ENCODE results near the gene TRIM4.
"Not testable (repeated sequence)": the region's sequence is repeated elsewhere in the genome, so short reads cannot be mapped to it uniquely, and the experiment has no call there.

GRCh38 chr7:99890348-99890747, 29.0 kb downstream of the TRIM4 start:
- TF ChIP-seq, protein P1, sequence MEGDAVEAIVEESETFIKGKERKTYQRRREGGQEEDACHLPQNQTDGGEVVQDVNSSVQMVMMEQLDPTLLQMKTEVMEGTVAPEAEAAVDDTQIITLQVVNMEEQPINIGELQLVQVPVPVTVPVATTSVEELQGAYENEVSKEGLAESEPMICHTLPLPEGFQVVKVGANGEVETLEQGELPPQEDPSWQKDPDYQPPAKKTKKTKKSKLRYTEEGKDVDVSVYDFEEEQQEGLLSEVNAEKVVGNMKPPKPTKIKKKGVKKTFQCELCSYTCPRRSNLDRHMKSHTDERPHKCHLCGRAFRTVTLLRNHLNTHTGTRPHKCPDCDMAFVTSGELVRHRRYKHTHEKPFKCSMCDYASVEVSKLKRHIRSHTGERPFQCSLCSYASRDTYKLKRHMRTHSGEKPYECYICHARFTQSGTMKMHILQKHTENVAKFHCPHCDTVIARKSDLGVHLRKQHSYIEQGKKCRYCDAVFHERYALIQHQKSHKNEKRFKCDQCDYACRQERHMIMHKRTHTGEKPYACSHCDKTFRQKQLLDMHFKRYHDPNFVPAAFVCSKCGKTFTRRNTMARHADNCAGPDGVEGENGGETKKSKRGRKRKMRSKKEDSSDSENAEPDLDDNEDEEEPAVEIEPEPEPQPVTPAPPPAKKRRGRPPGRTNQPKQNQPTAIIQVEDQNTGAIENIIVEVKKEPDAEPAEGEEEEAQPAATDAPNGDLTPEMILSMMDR (conservative IDR thresholded peaks at IDR 0.05; ENCODE audit: low read length), result not testable (repeated sequence)
- not testable (repeated sequence) for TF ChIP-seq EZH2phosphoT487 (IDR thresholded peaks at IDR 0.05; ENCODE audit: borderline replicate concordance)
